CD14-positive monocyte (primary cell): ENCODE results near the gene RBFOX1. TPM values are rescaled to one million over a fixed set of nuclear protein-coding genes. Genes with fewer than 3 reads are reported as not detected.

Experiments used
- DNase-seq, 3 donors: peaks; one replicate each; pipeline ENCODE4 v3.0.0-alpha.2; 2011 to 2022
- H2AFZ ChIP-seq: 2 replicates; pipeline ENCODE4 v1.6.0; 2012; ENCODE audit warnings: mild to moderate bottlenecking, low read depth, low read length, inconsistent platforms; ENCODE audit not compliant: insufficient read depth, poor library complexity, severe bottlenecking
- H3K27ac ChIP-seq, 2 donors: 1 replicate in 1 of 2; 2 replicates in 1 of 2; pipeline ENCODE4 v1.5.1; 2012 to 2013; ENCODE audit warnings: low read length in 2 of 2, control low read depth in 1 of 2, inconsistent platforms in 1 of 2, low read depth in 1 of 2, mild to moderate bottlenecking in 1 of 2
- H3K27me3 ChIP-seq, 2 donors: one replicate each; pipeline versions ENCODE4 v1.6.0 to v1.6.1; 2011 to 2013; ENCODE audit warnings: low read length in 2 of 2; ENCODE audit not compliant: control insufficient read depth in 2 of 2, insufficient read depth in 2 of 2
- H3K36me3 ChIP-seq, 2 donors: replicated peaks in 1 of 2; 1 replicate in 1 of 2; 2 replicates in 1 of 2; pipeline versions ENCODE4 v1.5.1 to v1.6.1; 2012 to 2013; ENCODE audit warnings: low read length in 2 of 2, control low read depth in 1 of 2, inconsistent platforms in 1 of 2, mild to moderate bottlenecking in 1 of 2; ENCODE audit not compliant: insufficient read depth in 2 of 2, control insufficient read depth in 1 of 2
- H3K4me1 ChIP-seq, 2 donors: 1 replicate in 1 of 2; 2 replicates in 1 of 2; pipeline versions ENCODE4 v1.5.1 to v1.6.1; 2012 to 2013; ENCODE audit warnings: low read length in 2 of 2, control low read depth in 1 of 2, inconsistent platforms in 1 of 2, mild to moderate bottlenecking in 1 of 2, moderate library complexity in 1 of 2; ENCODE audit not compliant: insufficient read depth in 2 of 2, control insufficient read depth in 1 of 2
- H3K4me2 ChIP-seq: replicated peaks from 2 replicates; pipeline ENCODE3; 2012; ENCODE audit warnings: low read length, moderate library complexity, mild to moderate bottlenecking; ENCODE audit not compliant: poor library complexity, severe bottlenecking; ENCODE audit errors: extremely low read depth
- H3K4me3 ChIP-seq, 3 experiments: fragments of 200-600 bp in 1 of 3; sonication (generic) in 1 of 3; replicated peaks in 1 of 3; 1 replicate in 2 of 3; 2 replicates in 1 of 3; pipeline ENCODE4 v1.5.1; 2011 to 2013; ENCODE audit warnings: low read length in 3 of 3, mild to moderate bottlenecking in 3 of 3, control low read depth in 2 of 3, low read depth in 2 of 3, inconsistent platforms in 1 of 3, moderate library complexity in 1 of 3
- H3K79me2 ChIP-seq: 2 replicates; pipeline ENCODE4 v1.6.0; 2012; ENCODE audit warnings: mild to moderate bottlenecking, control low read depth, inconsistent platforms, low read length, moderate library complexity; ENCODE audit not compliant: insufficient read depth
- H3K9ac ChIP-seq: 2 replicates; pipeline ENCODE4 v1.6.0; 2017; ENCODE audit warnings: low read length, mild to moderate bottlenecking; ENCODE audit not compliant: insufficient read depth, poor library complexity, severe bottlenecking
- H3K9me3 ChIP-seq, 2 donors: replicated peaks in 1 of 2; 1 replicate in 1 of 2; 2 replicates in 1 of 2; pipeline versions ENCODE4 v1.5.1 to v1.6.1; 2012 to 2013; ENCODE audit warnings: low read length in 2 of 2, control low read depth in 1 of 2; ENCODE audit not compliant: control insufficient read depth in 1 of 2, insufficient read depth in 1 of 2
- H4K20me1 ChIP-seq: 2 replicates; pipeline ENCODE4 v1.6.0; 2012; ENCODE audit warnings: mild to moderate bottlenecking, low read length, control low read depth, moderate library complexity; ENCODE audit not compliant: insufficient read depth
- H3K27ac Mint-ChIP-seq, 7 donors: one replicate each; pipeline ENCODE4 v1.8.0; 2020; ENCODE audit warnings: mild to moderate bottlenecking in 7 of 7, mixed read lengths in 7 of 7, moderate library complexity in 6 of 7, inconsistent platforms in 2 of 7
- H3K27me3 Mint-ChIP-seq, 3 donors: one replicate each; pipeline ENCODE4 v1.8.0; 2021 to 2022; ENCODE audit warnings: low read depth in 3 of 3, mild to moderate bottlenecking in 3 of 3, mixed read lengths in 3 of 3, moderate library complexity in 3 of 3, inconsistent platforms in 1 of 3
- H3K36me3 Mint-ChIP-seq, 2 donors: one replicate each; pipeline ENCODE4 v1.8.0; 2020; ENCODE audit warnings: mixed read lengths in 2 of 2, inconsistent platforms in 1 of 2, mild to moderate bottlenecking in 1 of 2
- H3K4me1 Mint-ChIP-seq: one replicate; pipeline ENCODE4 v1.8.0; 2020; ENCODE audit warnings: mild to moderate bottlenecking, mixed read lengths
- H3K4me3 Mint-ChIP-seq, 2 donors: one replicate each; pipeline ENCODE4 v1.8.0; 2020; ENCODE audit warnings: mild to moderate bottlenecking in 2 of 2, mixed read lengths in 2 of 2, moderate library complexity in 1 of 2
- H3K9me3 Mint-ChIP-seq, 7 donors: one replicate each; pipeline ENCODE4 v1.8.0; 2020 to 2022; ENCODE audit warnings: mixed read lengths in 7 of 7, mild to moderate bottlenecking in 6 of 7, moderate library complexity in 6 of 7, inconsistent platforms in 2 of 7
- WGBS: methylation state at CpG from one replicate; pipeline ENCODE4 v1.1.5; 2013; ENCODE audit warnings: missing lambda C conversion rate; ENCODE audit not compliant: insufficient coverage; 5-methylcytosine and 5-hydroxymethylcytosine counted together
- intact Hi-C, 2 donors: fragments of 100-400 bp; cut with micrococcal nuclease; formaldehyde crosslinking; loops; one replicate each; pipeline versions ENCODE4 v1.15.0 to v1.15.1; 2023
- polyA plus RNA-seq, 3 donors: library from polyadenylated mRNA; depleted of rRNA in 1 of 3; unstranded in 2 of 3; stranded (reverse) in 1 of 3; fragments of 300-500 nt in 2 of 3; fragments of >200 nt in 1 of 3; fragmentation: Illumina TruSeq in 2 of 3; gene quantifications; 1 replicate in 2 of 3; 2 replicates in 1 of 3; pipeline ENCODE4 v1.2.3, GENCODE V29; 2012 to 2021
- TF ChIP-seq, protein P1 (sequence below): fragments of 200-600 bp; IDR thresholded peaks from one replicate; pipeline ENCODE4 v1.8.0; 2022; ENCODE audit warnings: antibody characterized with exemption, mild to moderate bottlenecking

The RBFOX1 gene
- polyA plus RNA-seq, 3 donors = not detected

DNA sequence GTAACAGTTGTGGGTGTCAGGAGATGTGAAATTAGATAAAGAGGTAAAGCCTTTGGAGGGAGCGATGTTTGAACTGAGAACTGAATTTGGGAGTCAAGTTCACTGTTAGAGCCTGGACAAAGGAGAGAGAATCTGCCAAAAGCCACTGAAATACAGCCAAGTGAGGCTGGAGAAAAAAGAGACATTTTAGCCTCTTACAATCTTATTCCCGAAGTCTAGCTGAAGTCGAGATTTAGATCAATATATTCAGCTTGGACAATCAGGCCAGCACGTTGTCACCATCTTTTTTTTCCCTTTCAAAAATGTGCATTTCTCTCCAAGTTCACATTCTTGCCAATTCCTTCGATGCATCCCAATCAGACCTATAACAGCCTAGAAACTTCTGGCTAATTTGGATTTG, 312.2 kb downstream of the RBFOX1 start:
- Histone ChIP-seq H3K79me2 (no peaks in the 10 kb centered on the region), H3K9ac (no peak overlapping the region), H4K20me1 (no peaks in the 10 kb centered on the region), H3K27me3 (no peaks in the 10 kb centered on the region), H3K27ac (no peak overlapping the region), H3K4me1 (no peaks in the 10 kb centered on the region), H3K36me3 (no peaks in the 10 kb centered on the region), H3K9me3 (no peaks in the 10 kb centered on the region), H3K4me2 (no peak overlapping the region), H2AFZ (no peak overlapping the region), H3K4me3 (no peak overlapping the region)
- H3K27ac Mint-ChIP-seq = peak overlapping the region in 1 of 7 donors; percentile 13
- no peak overlapping the region for H3K4me3 Mint-ChIP-seq
- TF ChIP-seq, protein P1, sequence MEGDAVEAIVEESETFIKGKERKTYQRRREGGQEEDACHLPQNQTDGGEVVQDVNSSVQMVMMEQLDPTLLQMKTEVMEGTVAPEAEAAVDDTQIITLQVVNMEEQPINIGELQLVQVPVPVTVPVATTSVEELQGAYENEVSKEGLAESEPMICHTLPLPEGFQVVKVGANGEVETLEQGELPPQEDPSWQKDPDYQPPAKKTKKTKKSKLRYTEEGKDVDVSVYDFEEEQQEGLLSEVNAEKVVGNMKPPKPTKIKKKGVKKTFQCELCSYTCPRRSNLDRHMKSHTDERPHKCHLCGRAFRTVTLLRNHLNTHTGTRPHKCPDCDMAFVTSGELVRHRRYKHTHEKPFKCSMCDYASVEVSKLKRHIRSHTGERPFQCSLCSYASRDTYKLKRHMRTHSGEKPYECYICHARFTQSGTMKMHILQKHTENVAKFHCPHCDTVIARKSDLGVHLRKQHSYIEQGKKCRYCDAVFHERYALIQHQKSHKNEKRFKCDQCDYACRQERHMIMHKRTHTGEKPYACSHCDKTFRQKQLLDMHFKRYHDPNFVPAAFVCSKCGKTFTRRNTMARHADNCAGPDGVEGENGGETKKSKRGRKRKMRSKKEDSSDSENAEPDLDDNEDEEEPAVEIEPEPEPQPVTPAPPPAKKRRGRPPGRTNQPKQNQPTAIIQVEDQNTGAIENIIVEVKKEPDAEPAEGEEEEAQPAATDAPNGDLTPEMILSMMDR = no peak
- no peaks in the 10 kb centered on the region for H3K27me3 Mint-ChIP-seq
- no peaks in the 10 kb centered on the region for H3K4me1 Mint-ChIP-seq
- DNase-seq = no peak
- peaks cover 0 to 2% (median 0%) of the 10 kb centered on the region in 7 donors for H3K9me3 Mint-ChIP-seq
- no peaks in the 10 kb centered on the region for H3K36me3 Mint-ChIP-seq
- WGBS = 77% methylated on average over 4 of the region's 5 CpGs
- intact Hi-C loops = no loop called here

- H3K4me3 ChIP-seq = no peak overlapping the region
- no CpG with 5 or more reads among the region's 7 CpGs for WGBS
- H3K27me3 ChIP-seq = no peaks in the 10 kb centered on the region
- Mint-ChIP-seq H3K27me3 (peaks cover 0 to 1% (median 0%) of the 10 kb centered on the region in 3 donors), H3K27ac (no peak overlapping the region), H3K9me3 (peaks cover 0 to 7% (median 4%) of the 10 kb centered on the region in 7 donors), H3K4me1 (no peaks in the 10 kb centered on the region), H3K4me3 (no peak overlapping the region), H3K36me3 (no peaks in the 10 kb centered on the region)
- H3K36me3 ChIP-seq = no peaks in the 10 kb centered on the region
- DNase-seq = no peak
- H2AFZ ChIP-seq = no peak overlapping the region
- H3K9me3 ChIP-seq = no peaks in the 10 kb centered on the region
- H3K4me1 ChIP-seq = no peaks in the 10 kb centered on the region
- TF ChIP-seq, protein P1 = no peak
- no peaks in the 10 kb centered on the region for H4K20me1 ChIP-seq
- no peak overlapping the region for H3K27ac ChIP-seq
- H3K79me2 ChIP-seq = no peaks in the 10 kb centered on the region
- no peak overlapping the region for H3K4me2 ChIP-seq
- H3K9ac ChIP-seq = no peak overlapping the region
- intact Hi-C loops = no loop called here
Observed at GRCh38 chr16:7646821-7647500, 314.3 kb downstream of the RBFOX1 start.
